Myocyte (in vitro differentiated cells): Measurements from ENCODE around the gene PXDN. TPM values are rescaled to one million over a fixed set of nuclear protein-coding genes. Genes with fewer than 3 reads are reported as not detected.
A peak's percentile ranks its signal among the peaks of the same experiment; 100 is the strongest.
"Not testable (repeated sequence)": the region's sequence is repeated elsewhere in the genome, so short reads cannot be mapped to it uniquely, and the experiment has no call there.

Source experiments
- DNase-seq: peaks from one replicate; pipeline ENCODE4 v3.0.0-alpha.2; 2012; ENCODE audit warnings: low read depth
- total RNA-seq: library from RNA; depleted of rRNA; stranded (reverse); fragments of >200 nt; gene quantifications from 2 replicates; pipeline ENCODE4 v1.2.3, GENCODE V29; 2014

Gene PXDN
- total RNA-seq, 1 donor from 2014 or later, result 52.7 TPM

GRCh38 chr2:1705557-1706076 is 38.7 kb downstream of the PXDN start:
- DNase-seq, result no peak

GRCh38 chr2:1704631-1705556 is 39.4 kb downstream of the PXDN start:
- DNase-seq, result no peak

- no peak for DNase-seq
Observed at GRCh38 chr2:1702186-1702565, 42.1 kb downstream of the PXDN start.

- peak; percentile 26 for DNase-seq
Observed at GRCh38 chr2:1701556-1702185, 42.6 kb downstream of the PXDN start.

GRCh38 chr2:1701020-1701419 is 43.3 kb downstream of the PXDN start:
- DNase-seq, result no peak

- DNase-seq, result not testable (repeated sequence)
Observed at GRCh38 chr2:1700427-1700826, 43.9 kb downstream of the PXDN start.

- no peak for DNase-seq
Observed at GRCh38 chr2:1698188-1698945, 45.9 kb downstream of the PXDN start.

- no peak for DNase-seq
Observed at GRCh38 chr2:1697601-1698000, 46.7 kb downstream of the PXDN start.

GRCh38 chr2:1696472-1696871 is 47.8 kb downstream of the PXDN start:
- no peak for DNase-seq

- no peak for DNase-seq
Observed at GRCh38 chr2:1694371-1695271, 49.7 kb downstream of the PXDN start.

- no peak for DNase-seq
Observed at GRCh38 chr2:1693723-1694122, 50.6 kb downstream of the PXDN start.

GRCh38 chr2:1692342-1692741 is 52.0 kb downstream of the PXDN start:
- no peak for DNase-seq

GRCh38 chr2:1691366-1691765 is 52.9 kb downstream of the PXDN start:
- peak; percentile 28 for DNase-seq

GRCh38 chr2:1690056-1690775 is 54.1 kb downstream of the PXDN start:
- DNase-seq, result peak; percentile 20

- DNase-seq, result no peak
Observed at GRCh38 chr2:1688859-1689258, 55.5 kb downstream of the PXDN start.

- DNase-seq, result no peak
Observed at GRCh38 chr2:1688161-1688560, 56.2 kb downstream of the PXDN start.

- no peak for DNase-seq
Observed at GRCh38 chr2:1687254-1687653, 57.1 kb downstream of the PXDN start.

- peak; percentile 93 for DNase-seq
Observed at GRCh38 chr2:1686784-1687105, 57.6 kb downstream of the PXDN start.

GRCh38 chr2:1685957-1686783 is 58.1 kb downstream of the PXDN start:
- peak; percentile 38 for DNase-seq
